Measurements from ENCODE around the gene GAS2L2.

Gene GAS2L2

DNA sequence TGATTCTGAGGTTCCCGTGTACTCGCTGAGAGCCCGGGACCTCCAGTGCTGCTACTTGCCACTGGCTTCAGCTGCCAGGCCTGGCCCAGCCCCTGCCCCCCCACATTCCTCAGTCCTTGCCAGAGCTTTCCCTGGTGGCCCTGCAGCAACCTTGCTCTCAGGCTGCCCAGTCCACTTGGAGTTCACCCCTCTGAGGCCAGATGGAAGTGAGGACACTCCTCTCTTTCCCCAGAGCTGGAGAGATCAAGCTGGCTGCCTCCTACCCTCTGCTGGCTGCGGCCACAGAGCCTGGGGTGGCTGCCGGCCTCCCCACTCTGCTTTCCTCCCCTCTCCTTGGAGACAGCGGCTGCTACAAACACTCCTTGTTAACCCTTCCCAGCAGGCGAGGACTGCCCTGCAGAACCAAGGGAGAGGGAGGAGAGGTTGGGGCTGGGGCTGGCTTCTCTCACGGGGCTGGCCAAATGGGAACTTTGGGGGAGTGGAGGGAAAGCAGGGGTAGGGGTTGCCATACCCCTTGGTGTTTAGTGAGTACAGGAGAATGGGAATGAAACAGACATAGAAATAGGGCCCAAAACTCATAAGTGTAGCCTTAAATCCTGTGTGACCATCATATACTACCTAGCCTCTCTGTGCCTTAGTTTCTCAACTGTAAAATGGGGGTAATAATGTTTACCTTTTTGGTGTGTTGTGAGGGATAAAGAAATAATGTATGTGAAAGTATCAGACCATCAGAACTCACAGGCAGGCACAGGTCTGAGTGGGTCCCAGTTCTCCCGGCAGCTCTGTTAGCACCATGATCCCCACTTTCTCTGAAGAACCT lies at the start of gene GAS2L2:
Gene GAS2L2 (minus strand): TSS at position 295 of the 820 bp plus-strand sequence. CDS start 389 bp downstream, outside the sequence.
- no peak for DNase-seq

DNA sequence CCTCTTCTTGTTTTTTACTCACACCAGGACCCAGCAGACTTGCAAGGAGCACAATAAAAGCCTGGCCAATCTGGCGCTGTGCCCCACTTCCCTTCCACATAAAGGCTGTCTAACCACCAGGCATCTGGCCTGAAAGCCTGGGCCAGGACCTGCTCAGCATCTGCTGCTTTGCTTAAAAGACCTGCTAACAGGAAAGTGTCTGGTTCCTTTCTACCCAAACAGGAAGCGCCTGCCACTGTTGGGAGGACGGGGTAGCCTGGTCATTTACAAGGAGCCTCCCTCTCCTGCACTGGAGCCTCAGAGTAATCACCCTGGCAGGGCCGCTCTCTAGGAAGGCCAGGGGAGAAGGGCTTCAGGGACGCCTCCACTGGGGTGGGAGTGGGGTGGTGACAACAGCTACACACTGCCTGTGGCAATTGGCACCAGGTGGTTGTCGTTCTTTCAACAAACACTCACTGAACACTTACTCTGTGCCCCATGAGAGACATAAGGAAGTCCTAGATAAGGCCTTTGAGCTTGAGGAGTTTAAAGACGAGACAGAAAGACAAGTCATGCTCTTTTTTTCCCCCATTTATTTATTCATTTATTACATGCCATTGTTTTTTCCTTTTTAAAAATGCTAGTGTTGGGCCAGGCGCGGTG lies 48.7 kb upstream of the GAS2L2 start:
- DNase-seq = no peak

DNA sequence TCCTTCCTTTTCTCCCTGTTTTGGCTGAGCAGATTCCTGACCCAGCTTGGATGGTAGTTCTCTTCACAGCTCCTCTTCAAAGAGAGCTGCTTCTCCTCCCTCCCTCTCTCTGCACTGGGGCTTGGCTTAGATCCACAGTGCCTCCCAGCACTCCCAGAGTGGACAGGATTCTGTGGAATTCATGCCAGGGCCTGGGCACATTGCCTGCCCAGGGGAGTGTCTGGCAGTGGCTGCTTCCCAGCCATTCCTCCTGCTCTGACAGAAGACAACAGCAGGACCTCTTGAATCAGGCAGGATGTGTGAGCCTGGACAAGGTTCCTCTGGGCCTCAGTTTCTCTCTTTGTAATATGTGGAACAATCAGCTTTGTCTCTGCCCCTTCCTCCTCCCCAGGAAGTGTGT lies 46.9 kb upstream of the GAS2L2 start:
- DNase-seq = no peak

GRCh38 chr17:35797918-35798317 lies 44.9 kb upstream of the GAS2L2 start:
- no peak for DNase-seq

DNA sequence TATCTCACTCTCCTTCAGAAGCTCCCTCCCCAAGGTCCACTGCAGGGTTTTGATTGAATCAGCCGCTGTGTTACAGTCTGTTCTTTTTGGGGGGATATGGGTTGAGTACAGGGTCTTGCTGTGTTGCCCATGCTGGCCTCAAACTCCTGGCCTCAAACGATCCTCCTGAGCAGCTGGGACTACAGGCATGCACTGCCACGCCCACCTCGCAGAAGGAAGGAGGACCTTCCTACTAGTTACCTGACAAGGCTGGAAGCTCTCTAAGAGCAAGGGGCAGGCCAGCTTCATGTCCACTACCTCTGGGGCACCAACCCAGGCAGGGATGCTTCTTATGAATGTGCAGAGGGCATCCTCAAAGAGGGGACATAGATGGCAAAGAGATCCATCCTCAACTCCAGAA lies 44.3 kb upstream of the GAS2L2 start:
- DNase-seq = no peak

DNA sequence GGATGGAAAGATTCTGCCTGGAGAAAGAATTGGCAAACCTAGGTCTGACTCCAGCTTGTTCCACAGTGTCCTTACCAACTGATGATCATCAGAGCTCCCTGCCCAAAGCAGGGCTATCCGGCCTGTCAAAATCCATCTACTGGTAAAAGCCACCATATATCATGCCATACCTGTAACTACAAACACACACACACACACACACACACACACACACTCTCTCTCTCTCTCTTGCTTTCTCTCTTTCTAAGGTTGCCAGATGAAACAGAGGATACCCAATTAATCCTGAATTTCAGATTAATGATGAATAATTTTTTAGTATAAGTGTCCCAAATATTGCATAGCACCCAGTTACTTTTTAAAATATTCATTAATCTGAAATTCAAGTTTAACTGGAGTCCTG lies 43.9 kb upstream of the GAS2L2 start:
- DNase-seq = no peak

GRCh38 chr17:35795871-35796265 lies 42.8 kb upstream of the GAS2L2 start:
- DNase-seq = no peak

GRCh38 chr17:35795007-35795870 lies 42.2 kb upstream of the GAS2L2 start, which contains the start of gene MMP28:
Gene MMP28, minus strand, starts transcription at chr17:35795641. Its CDS starts 264 bp downstream, at chr17:35795377.
- no peak for DNase-seq

DNA sequence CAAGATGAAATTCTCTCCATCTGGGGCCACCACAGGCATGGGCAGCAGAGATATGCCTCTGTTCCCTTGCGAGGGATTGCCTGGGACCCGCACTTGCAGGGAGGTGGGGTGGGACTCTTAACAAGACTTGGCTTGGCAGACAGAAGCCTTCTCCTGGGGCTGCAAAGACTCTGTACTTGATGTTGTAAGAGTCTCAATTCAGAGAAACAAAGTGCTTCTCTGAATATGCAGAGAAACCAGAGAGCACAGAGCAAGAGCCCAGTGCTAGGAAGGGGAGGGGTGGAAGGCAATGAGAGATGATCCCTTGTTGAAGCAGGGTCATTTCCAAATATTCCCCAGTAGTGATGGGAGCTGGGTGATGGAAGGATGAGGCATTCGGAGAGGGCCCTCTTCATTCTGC lies 40.2 kb upstream of the GAS2L2 start:
- DNase-seq = no peak

- no peak for DNase-seq
Observed at GRCh38 chr17:35791681-35792350, 38.8 kb upstream of the GAS2L2 start.

GRCh38 chr17:35790841-35791240 lies 37.8 kb upstream of the GAS2L2 start:
- no peak for DNase-seq

- DNase-seq = no peak
Observed at GRCh38 chr17:35788477-35789368, 35.7 kb upstream of the GAS2L2 start.

DNA sequence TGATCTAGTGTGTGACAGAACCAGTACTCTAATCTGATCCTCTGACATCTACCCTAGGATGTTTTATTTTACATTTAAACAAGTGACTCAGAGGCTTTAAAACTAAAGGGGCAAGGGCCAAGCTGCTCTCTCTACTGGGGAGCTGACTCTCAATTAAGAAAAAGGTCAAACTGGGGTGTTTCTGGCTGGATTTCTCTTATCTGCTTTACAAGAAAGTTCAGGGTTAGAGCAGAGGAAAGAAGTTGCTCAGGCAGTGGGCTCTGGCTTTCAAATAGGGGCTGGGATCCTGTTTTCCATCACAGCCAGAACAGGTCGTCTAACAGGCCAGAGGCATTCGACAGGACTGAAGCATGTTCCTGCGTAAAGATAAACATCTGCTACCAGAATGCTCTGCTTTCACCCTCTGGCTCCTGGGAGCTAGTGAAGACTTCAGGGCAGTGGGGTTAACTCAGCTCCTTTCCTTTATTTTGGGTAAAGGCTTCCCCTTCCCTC lies 33.9 kb upstream of the GAS2L2 start:
- DNase-seq = no peak

- DNase-seq = no peak
Observed at GRCh38 chr17:35784895-35785294, 31.9 kb upstream of the GAS2L2 start.

GRCh38 chr17:35780950-35781349 lies 27.9 kb upstream of the GAS2L2 start:
- no peak for DNase-seq

GRCh38 chr17:35778641-35779196 lies 25.7 kb upstream of the GAS2L2 start:
- no peak for DNase-seq

- no peak for DNase-seq
Observed at GRCh38 chr17:35775583-35775982, 22.5 kb upstream of the GAS2L2 start.

DNA sequence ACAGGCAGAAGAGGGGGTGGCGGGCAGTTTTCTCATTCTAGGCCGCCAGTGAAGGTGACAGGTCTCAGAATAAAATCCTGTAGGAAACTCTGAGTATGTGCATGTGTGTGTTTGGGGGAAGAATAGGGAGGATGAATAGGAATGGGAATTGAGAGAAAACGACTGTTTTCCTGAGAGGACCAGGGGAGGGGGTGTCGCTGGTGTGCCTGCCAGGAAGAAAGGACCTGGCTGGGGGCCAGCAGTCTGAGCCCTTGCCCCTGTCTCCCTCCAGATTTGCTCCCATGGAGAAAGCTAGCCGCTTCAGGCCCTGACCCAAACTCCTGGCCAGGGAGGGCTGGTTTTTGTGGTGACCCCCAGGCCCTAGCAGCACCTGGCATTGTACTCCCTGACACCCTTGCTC lies 22.0 kb upstream of the GAS2L2 start:
- DNase-seq = no peak

DNA sequence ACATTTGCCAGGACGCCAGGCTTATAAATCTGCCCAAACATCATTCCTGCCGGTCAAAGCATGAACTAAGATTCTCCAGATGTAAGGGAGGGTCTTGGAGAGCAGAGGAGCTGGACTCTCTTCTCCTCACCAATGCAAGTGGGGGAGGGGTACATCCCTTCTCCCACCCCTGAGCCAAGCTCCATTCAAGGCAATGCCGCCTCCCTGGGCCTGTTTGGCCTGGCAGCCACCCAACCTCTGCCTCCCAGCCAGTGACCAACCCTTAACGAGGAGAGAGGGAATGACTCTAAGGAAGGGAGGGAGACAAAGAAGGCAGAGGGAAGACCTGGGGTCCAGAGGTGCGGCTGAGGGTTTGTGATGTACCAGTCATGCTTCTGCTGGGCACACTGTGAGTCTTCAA lies 21.5 kb upstream of the GAS2L2 start:
- DNase-seq = no peak

GRCh38 chr17:35773679-35774425 lies 20.8 kb upstream of the GAS2L2 start:
- DNase-seq = no peak

Measured in SW 1271 (cell line).